Measurements from ENCODE around the gene MDM2.

Gene MDM2

GRCh38 chr12:68882251-68882964 lies 74.4 kb downstream of the MDM2 start:
- no peak for DNase-seq

- no peak for DNase-seq
Measured at GRCh38 chr12:68883151-68883550, 75.2 kb downstream of the MDM2 start.

- DNase-seq, result no peak
Measured at GRCh38 chr12:68884251-68884650, 76.3 kb downstream of the MDM2 start.

GRCh38 chr12:68885381-68885780 lies 77.4 kb downstream of the MDM2 start:
- no peak for DNase-seq

GRCh38 chr12:68886636-68887572 lies 78.9 kb downstream of the MDM2 start:
- DNase-seq, result no peak

- no peak for DNase-seq
Measured at GRCh38 chr12:68887641-68888040, 79.7 kb downstream of the MDM2 start.

GRCh38 chr12:68888243-68888642 lies 80.3 kb downstream of the MDM2 start:
- DNase-seq, result no peak

GRCh38 chr12:68890701-68891113 lies 82.7 kb downstream of the MDM2 start:
- no peak for DNase-seq

- DNase-seq, result no peak
Measured at GRCh38 chr12:68891141-68891540, 83.2 kb downstream of the MDM2 start.

GRCh38 chr12:68893201-68893600 lies 85.2 kb downstream of the MDM2 start:
- no peak for DNase-seq

GRCh38 chr12:68893741-68894140 lies 85.8 kb downstream of the MDM2 start:
- no peak for DNase-seq

GRCh38 chr12:68894276-68894855 lies 86.4 kb downstream of the MDM2 start:
- DNase-seq, result no peak

GRCh38 chr12:68896881-68897540 lies 89.0 kb downstream of the MDM2 start:
- no peak for DNase-seq

GRCh38 chr12:68899251-68899771 lies 91.3 kb downstream of the MDM2 start:
- DNase-seq, result peak; percentile 88

GRCh38 chr12:68900241-68900640 lies 92.3 kb downstream of the MDM2 start:
- no peak for DNase-seq

Data from NCI-H1694 treated with DMSO at 0.1 percent for 48 hours (cell line).